HG02610 (cell line): ENCODE measurements around the gene NRXN3.

Experiments used
- ATAC-seq: cut with Tn5 transposase; IDR thresholded peaks from one replicate; pipeline ENCODE4 v1.9.1; 2021; ENCODE audit warnings: mild to moderate bottlenecking, moderate library complexity; ENCODE audit not compliant: unreplicated experiment

Gene NRXN3

GRCh38 chr14:79483477-79484388 is 1313.6 kb downstream of the NRXN3 start:
- ATAC-seq, result no peak

GRCh38 chr14:79487632-79488031 is 1317.5 kb downstream of the NRXN3 start:
- no peak for ATAC-seq

- ATAC-seq, result no peak
Measured at GRCh38 chr14:79491161-79491560, 1321.0 kb downstream of the NRXN3 start.

GRCh38 chr14:79493081-79493645 is 1323.0 kb downstream of the NRXN3 start:
- no peak for ATAC-seq

- ATAC-seq, result no peak
Measured at GRCh38 chr14:79496701-79497100, 1326.5 kb downstream of the NRXN3 start.

- ATAC-seq, result no peak
Measured at GRCh38 chr14:79500489-79500888, 1330.3 kb downstream of the NRXN3 start.

GRCh38 chr14:79502136-79502750 is 1332.1 kb downstream of the NRXN3 start:
- no peak for ATAC-seq

- ATAC-seq, result no peak
Measured at GRCh38 chr14:79502751-79503148, 1332.6 kb downstream of the NRXN3 start.

- ATAC-seq, result no peak
Measured at GRCh38 chr14:79510659-79511058, 1340.5 kb downstream of the NRXN3 start.

GRCh38 chr14:79511146-79511545 is 1341.0 kb downstream of the NRXN3 start:
- ATAC-seq, result no peak

- ATAC-seq, result no peak
Measured at GRCh38 chr14:79513446-79513845, 1343.3 kb downstream of the NRXN3 start.

GRCh38 chr14:79514700-79515099 is 1344.5 kb downstream of the NRXN3 start:
- no peak for ATAC-seq

GRCh38 chr14:79515158-79515557 is 1345.0 kb downstream of the NRXN3 start:
- no peak for ATAC-seq

GRCh38 chr14:79516009-79516408 is 1345.8 kb downstream of the NRXN3 start:
- no peak for ATAC-seq

- ATAC-seq, result no peak
Measured at GRCh38 chr14:79525416-79525815, 1355.2 kb downstream of the NRXN3 start.

GRCh38 chr14:79528828-79529416 is 1358.7 kb downstream of the NRXN3 start:
- ATAC-seq, result no peak

- ATAC-seq, result no peak
Measured at GRCh38 chr14:79530555-79530954, 1360.4 kb downstream of the NRXN3 start.

GRCh38 chr14:79534703-79535353 is 1364.7 kb downstream of the NRXN3 start:
- ATAC-seq, result no peak

GRCh38 chr14:79540394-79540793 is 1370.2 kb downstream of the NRXN3 start:
- no peak for ATAC-seq

GRCh38 chr14:79542121-79542520 is 1371.9 kb downstream of the NRXN3 start:
- ATAC-seq, result no peak

- ATAC-seq, result no peak
Measured at GRCh38 chr14:79543348-79543747, 1373.2 kb downstream of the NRXN3 start.
